Skeletal muscle tissue (tissue), 4 donors: ENCODE results near the gene CACNG4. TPM values are rescaled to one million over a fixed set of nuclear protein-coding genes. Genes with fewer than 3 reads are reported as not detected.

Source experiments
- H3K27ac ChIP-seq: one replicate; pipeline ENCODE4 v1.7.0; 2013; ENCODE audit warnings: mild to moderate bottlenecking, low read depth, low read length, inconsistent platforms
- H3K27me3 ChIP-seq, 3 donors: one replicate each; pipeline ENCODE4 v1.7.0; 2013; ENCODE audit warnings: low read length in 3 of 3; ENCODE audit not compliant: control insufficient read depth in 3 of 3, insufficient read depth in 3 of 3
- H3K36me3 ChIP-seq, 3 donors: one replicate each; pipeline ENCODE4 v1.7.0; 2013; ENCODE audit warnings: low read length in 3 of 3; ENCODE audit not compliant: control insufficient read depth in 3 of 3, insufficient read depth in 3 of 3
- H3K4me1 ChIP-seq, 3 donors: one replicate each; pipeline ENCODE4 v1.7.0; 2013; ENCODE audit warnings: low read length in 3 of 3, mild to moderate bottlenecking in 3 of 3; ENCODE audit not compliant: control insufficient read depth in 3 of 3, insufficient read depth in 3 of 3
- H3K4me3 ChIP-seq, 3 donors: one replicate each; pipeline ENCODE4 v1.7.0; 2013; ENCODE audit warnings: low read length in 3 of 3
- H3K9ac ChIP-seq, 3 donors: one replicate each; pipeline ENCODE4 v1.7.0; 2013; ENCODE audit warnings: low read length in 3 of 3, mild to moderate bottlenecking in 3 of 3, moderate library complexity in 2 of 3, low read depth in 1 of 3
- H3K9me3 ChIP-seq, 3 donors: one replicate each; pipeline ENCODE4 v1.7.0; 2013; ENCODE audit warnings: low read length in 3 of 3; ENCODE audit not compliant: control insufficient read depth in 3 of 3
- total RNA-seq: library from RNA; depleted of rRNA; stranded (reverse); fragments of >200 nt; gene quantifications from one replicate; pipeline ENCODE4 v1.2.3, GENCODE V29; 2014
- donor health status: Osteomylitis.

CACNG4 gene
- total RNA-seq, 1 donor from 2014 or later: 1.6 TPM

DNA sequence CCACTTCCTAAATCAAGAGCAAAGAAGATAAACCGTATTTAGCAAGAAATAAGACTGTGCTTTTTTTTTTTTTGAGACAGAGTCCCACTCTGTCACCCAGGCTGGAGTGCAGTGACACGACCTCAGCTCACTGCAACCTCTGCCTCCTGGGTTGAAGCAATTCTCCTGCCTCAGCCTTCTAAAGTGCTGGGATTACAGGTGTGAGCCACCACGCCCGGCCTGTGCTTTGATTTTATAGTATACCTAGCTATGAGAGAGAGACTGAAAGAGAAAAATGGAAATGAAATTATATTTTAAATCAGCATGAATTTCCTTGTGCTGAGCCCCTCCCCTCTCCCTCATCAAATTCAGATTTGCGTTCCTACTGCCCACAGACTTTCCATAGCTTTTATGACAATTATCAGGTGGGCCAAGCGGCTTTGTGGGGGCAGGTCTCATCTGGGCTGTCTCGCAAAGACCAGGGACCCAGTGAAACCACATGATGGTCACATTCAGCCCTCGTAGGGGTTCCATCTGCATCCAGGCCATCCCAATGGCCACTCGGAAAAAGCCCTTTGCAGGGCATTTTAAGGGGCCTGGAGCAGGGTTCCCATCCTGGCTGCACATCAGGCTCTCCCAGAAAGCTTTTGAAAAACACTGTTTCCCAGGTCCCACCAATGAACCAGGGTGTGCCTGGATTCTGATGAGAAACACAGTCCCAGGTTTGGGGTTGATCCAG lies 88.4 kb downstream of the CACNG4 start:
- Histone ChIP-seq H3K9me3 (peaks cover 0 to 7% (median 0%) of the 10 kb centered on the region in 3 donors), H3K27ac (peak overlapping the region; percentile 97), H3K4me1 (peaks cover 66 to 86% (median 69%) of the 10 kb centered on the region in 3 donors), H3K27me3 (no peaks in the 10 kb centered on the region), H3K4me3 (no peak overlapping the region), H3K9ac (peak overlapping the region in 1 of 3 donors; percentile 3), H3K36me3 (peaks cover 27 to 33% (median 32%) of the 10 kb centered on the region in 3 donors)

DNA sequence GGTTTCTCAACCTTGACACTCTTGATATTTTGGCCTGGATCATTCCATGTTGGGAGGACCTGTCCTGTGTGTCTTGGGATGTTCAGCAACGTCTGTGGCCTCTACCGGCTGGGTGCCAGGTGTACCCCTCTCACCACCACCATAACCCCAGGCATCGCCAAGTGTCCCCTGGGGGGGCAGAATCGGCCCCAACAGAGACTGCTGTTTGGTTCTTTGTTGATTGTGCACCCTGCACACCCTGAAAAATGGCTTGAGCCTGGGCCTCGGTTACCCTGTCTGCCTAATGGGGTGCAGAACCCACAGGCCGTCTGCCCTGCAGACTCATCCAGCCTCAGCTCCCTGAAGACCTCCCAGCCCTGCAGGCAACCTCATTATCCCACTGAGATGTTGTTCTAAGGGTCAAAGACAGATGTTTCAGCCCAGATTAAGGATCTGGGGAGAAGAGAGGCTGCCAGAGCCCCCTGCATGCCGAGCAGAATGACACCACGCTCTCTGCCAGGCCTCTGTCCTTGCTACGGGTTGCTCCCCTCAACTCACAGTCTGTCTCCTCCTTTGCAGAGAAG lies 89.0 kb downstream of the CACNG4 start:
- H3K27me3 ChIP-seq: no peaks in the 10 kb centered on the region
- peak overlapping the region; percentile 97 for H3K27ac ChIP-seq
- H3K9me3 ChIP-seq: peaks cover 0 to 7% (median 0%) of the 10 kb centered on the region in 3 donors
- no peak overlapping the region for H3K4me3 ChIP-seq
- peaks cover 66 to 84% (median 68%) of the 10 kb centered on the region in 3 donors for H3K4me1 ChIP-seq
- peak overlapping the region in 1 of 3 donors; percentile 57 for H3K9ac ChIP-seq
- peaks cover 27 to 33% (median 31%) of the 10 kb centered on the region in 3 donors for H3K36me3 ChIP-seq

DNA sequence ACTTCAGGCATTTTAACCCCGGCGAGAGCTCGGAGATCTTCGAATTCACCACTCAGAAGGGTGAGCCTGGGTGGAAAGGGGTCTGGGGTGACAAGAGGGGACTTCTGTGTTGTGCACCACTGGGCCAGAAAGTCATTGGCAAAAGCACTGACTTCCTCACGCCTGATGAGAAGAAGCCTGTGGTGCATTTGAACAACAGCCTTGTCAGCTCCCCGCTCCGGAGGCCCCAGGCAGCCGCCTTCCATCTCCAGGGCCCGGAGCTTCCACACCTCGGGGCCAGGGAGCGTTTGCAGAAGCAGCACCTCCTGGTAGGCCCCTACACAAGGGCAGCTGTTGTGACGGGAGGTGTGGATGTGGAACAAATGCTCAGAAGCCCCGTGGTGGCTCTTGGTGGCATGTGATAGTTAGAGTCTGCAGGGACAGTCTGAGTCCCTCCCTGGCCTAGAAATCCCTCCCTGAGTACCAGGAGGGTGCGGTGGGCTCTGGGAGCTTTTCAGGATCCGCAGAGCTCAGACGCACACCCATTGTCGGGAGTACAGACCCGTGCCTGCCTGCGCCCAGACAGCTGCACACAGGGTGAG lies 89.6 kb downstream of the CACNG4 start:
- no peaks in the 10 kb centered on the region for H3K27me3 ChIP-seq
- peaks cover 0 to 3% (median 0%) of the 10 kb centered on the region in 3 donors for H3K9me3 ChIP-seq
- H3K27ac ChIP-seq: peak overlapping the region; percentile 97
- H3K4me1 ChIP-seq: peaks cover 66 to 83% (median 68%) of the 10 kb centered on the region in 3 donors
- no peak overlapping the region for H3K4me3 ChIP-seq
- peak overlapping the region in 1 of 3 donors; percentile 57 for H3K9ac ChIP-seq
- H3K36me3 ChIP-seq: peaks cover 27 to 30% (median 28%) of the 10 kb centered on the region in 3 donors

DNA sequence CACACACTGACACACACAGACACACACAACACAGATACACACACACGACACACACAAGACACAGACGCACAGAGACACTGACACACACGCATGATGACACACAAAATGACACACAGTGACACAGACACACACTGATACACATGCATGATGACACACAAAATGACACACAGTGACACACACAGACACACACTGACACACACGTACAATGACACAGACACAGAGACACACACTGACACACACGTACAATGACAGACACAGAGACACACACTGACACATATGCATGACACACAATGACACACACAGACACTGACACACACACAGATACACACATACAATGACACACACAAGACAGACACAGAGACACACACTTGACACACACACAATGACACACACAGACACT lies 90.1 kb downstream of the CACNG4 start:
- H3K9ac ChIP-seq: no peak overlapping the region
- peak overlapping the region; percentile 97 for H3K27ac ChIP-seq
- peaks cover 23 to 27% (median 25%) of the 10 kb centered on the region in 3 donors for H3K36me3 ChIP-seq
- no peaks in the 10 kb centered on the region for H3K9me3 ChIP-seq
- H3K4me3 ChIP-seq: no peak overlapping the region
- H3K4me1 ChIP-seq: peaks cover 65 to 83% (median 67%) of the 10 kb centered on the region in 3 donors
- H3K27me3 ChIP-seq: no peaks in the 10 kb centered on the region

DNA sequence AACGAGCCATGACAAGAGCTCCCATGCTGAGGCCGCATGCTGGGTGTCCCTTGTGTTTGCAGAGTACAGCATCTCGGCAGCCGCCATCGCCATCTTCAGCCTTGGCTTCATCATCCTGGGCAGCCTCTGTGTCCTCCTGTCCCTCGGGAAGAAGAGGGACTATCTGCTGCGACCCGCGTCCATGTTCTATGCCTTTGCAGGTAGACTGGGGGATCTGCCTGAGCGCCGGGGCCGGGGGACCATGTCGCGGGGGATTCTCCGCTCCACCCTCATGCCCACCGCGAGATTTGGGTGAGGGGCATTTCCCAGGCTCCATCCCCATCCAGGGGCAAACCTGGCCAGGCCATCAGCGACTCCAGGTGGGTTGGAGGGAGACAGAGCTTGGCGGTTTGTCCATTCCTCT lies 90.5 kb downstream of the CACNG4 start:
- Histone ChIP-seq H3K36me3 (peaks cover 22 to 27% (median 25%) of the 10 kb centered on the region in 3 donors), H3K27ac (peak overlapping the region; percentile 97), H3K4me3 (no peak overlapping the region), H3K4me1 (peaks cover 61 to 79% (median 64%) of the 10 kb centered on the region in 3 donors), H3K9ac (no peak overlapping the region), H3K9me3 (no peaks in the 10 kb centered on the region), H3K27me3 (no peaks in the 10 kb centered on the region)

DNA sequence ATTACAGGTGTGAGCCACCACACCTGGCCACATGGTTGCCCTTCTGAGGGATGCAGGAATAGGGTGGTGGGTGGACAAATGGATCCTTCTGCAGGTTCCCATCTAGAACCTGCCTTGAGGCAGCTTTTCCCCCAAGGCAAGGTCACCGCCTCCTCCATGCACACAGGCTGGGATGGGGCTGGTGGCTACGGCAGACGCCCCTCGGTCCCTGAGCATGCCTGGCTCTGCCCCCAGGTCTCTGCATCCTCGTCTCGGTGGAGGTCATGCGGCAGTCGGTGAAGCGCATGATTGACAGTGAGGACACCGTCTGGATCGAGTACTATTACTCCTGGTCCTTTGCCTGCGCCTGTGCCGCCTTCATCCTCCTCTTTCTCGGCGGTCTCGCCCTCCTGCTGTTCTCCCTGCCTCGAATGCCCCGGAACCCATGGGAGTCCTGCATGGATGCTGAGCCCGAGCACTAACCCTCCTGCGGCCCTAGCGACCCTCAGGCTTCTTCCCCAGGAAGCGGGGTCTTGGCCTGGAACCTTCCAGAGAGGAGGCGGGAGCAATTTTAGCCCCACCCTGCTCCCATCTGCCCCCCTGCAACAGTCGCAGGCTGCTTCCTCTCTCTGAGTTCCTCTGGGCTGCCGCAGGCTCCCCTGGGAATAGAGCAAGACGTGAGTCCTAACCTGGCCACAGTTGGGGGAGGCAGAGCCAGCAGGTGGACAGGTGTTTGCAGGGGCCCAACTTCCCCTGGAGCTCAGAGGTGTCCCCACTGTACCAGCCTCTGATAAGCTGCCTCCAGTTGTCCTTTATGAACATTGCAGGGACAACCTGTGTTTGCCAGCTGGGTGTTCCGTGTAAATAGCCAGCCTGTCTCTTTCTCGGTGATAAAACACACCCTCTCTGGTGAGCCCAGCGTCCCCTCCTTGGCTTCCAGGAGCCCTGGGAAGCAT lies 91.6 kb downstream of the CACNG4 start:
- Histone ChIP-seq H3K9ac (peak overlapping the region; percentile 69 to 80 (median 74)), H3K4me1 (peaks cover 50 to 69% (median 53%) of the 10 kb centered on the region in 3 donors), H3K9me3 (no peaks in the 10 kb centered on the region), H3K27me3 (no peaks in the 10 kb centered on the region), H3K4me3 (peak overlapping the region in 2 of 3 donors; percentile 17 to 45), H3K27ac (peak overlapping the region; percentile 97), H3K36me3 (peaks cover 22 to 27% (median 25%) of the 10 kb centered on the region in 3 donors)

DNA sequence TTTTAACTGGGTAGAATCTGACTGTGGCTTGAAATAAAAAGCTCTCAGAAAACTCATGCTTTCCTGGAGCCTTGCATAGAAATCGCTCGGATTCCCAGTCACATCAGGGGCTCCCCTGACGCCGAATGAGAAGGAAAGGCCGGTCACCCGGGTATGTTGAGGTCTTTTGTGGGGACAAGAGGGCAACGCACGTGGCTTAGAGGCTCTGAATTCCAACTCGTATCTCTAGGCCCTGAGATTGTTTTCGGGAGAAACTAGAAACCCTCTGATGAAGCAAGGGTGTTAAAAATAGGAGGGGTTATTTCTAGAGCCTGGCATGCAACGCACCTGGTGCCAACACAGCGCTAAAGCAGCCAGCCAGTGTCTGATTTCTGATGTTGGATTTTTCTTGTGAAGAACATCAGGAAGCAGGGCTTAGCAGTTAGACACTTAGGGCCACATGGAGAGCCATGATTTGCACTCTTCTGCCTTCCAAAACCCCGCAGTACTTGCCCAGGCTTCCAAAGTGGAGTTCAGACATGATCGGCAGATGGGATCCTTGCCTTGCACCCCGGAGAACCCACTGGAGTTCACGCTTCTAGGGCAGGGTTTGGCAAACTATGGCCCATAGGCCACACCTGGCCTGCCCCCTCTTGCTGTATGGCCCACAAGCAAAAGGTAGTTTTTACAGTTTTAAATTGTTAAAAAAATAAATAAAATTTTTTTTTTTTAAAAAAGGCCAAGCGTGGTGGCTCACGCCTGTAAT lies 92.4 kb downstream of the CACNG4 start:
- Histone ChIP-seq H3K27me3 (no peaks in the 10 kb centered on the region), H3K4me3 (peak overlapping the region in 1 of 3 donors; percentile 35), H3K27ac (peak overlapping the region; percentile 97), H3K9ac (peak overlapping the region; percentile 69 to 80 (median 74)), H3K36me3 (peaks cover 22 to 27% (median 24%) of the 10 kb centered on the region in 3 donors), H3K4me1 (peaks cover 42 to 60% (median 45%) of the 10 kb centered on the region in 3 donors), H3K9me3 (no peaks in the 10 kb centered on the region)

DNA sequence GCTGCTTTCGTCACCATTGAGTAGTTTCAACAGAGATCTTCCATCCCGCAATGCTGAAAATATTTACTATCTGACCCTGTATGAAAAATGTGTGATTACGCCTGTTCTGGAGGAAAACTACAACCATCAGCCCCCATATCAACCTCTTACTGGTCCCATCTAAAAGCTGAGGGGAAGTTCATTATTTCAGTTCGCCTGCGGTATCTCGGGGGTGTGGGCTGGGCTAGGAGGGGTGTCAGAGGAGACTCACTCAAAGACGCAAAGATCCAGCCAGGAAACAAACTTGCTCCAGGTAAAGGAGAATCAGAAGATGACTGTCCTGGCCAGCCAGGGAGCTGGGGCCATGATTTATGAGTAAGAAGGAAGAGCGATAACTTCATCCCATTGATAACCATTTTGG lies 93.5 kb downstream of the CACNG4 start:
- Histone ChIP-seq H3K27ac (no peak overlapping the region), H3K27me3 (no peaks in the 10 kb centered on the region), H3K4me1 (peaks cover 34 to 51% (median 38%) of the 10 kb centered on the region in 3 donors), H3K9me3 (no peaks in the 10 kb centered on the region), H3K4me3 (no peak overlapping the region), H3K36me3 (peaks cover 22 to 27% (median 23%) of the 10 kb centered on the region in 3 donors), H3K9ac (no peak overlapping the region)

DNA sequence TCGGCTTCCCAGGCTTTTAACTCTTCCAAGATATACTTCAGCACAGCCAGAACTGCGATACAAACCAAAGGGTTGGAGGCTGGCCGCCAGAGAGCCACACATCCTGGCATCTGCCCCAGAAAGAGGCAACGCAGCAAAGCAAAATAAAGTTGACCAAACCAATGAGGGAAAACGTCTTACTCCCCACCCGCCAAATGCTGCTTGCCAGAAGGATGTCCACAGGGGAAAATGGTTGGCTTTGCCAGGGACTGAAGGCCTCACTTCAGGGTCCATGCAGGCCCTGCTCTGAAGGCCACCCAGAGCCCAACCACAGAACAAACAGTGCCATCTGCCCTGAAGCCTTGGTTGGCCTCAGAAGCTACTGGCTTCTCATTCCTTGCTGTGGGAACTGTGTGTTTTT lies 94.9 kb downstream of the CACNG4 start:
- Histone ChIP-seq H3K27me3 (no peaks in the 10 kb centered on the region), H3K4me3 (no peak overlapping the region), H3K9ac (no peak overlapping the region), H3K36me3 (peaks cover 17 to 22% (median 19%) of the 10 kb centered on the region in 3 donors), H3K27ac (peak overlapping the region; percentile 44), H3K9me3 (no peaks in the 10 kb centered on the region), H3K4me1 (peaks cover 26 to 38% (median 30%) of the 10 kb centered on the region in 3 donors)
